Posterior vena cava (tissue), 2 donors: ENCODE measurements around the gene TCF4. TPM values are rescaled to one million over a fixed set of nuclear protein-coding genes. Genes with fewer than 3 reads are reported as not detected.

Experiments used
- microRNA-seq, 2 donors: library from miRNA; unstranded; fragments of <30 nt; microRNA quantifications; one replicate each; pipeline ENCODE4 v1.2.0, GENCODE V29; 2020 to 2021; ENCODE audit warnings: borderline microRNAs expressed in 2 of 2
- total RNA-seq, 2 donors: library from RNA; stranded (reverse); fragmentation: NEBNext Ultra II Directional; extraction: Animal tissue kit (Norgen Biotek cat#: 25700); gene quantifications; one replicate each; pipeline ENCODE4 v1.2.1, GENCODE V29; 2021
- donor health status: DM: yes; HTN: yes; CAD: no.
- donor health status: DM: yes; HTN: yes; CAD: no.

Gene TCF4
- total RNA-seq, 2 donors from 2014 or later, result 85.5 to 98.7 TPM

Small RNA genes lying within 50 kb of the gene (microRNA-seq; reads per million reads assigned to microRNA genes)
- 0 to 0.26 reads per million in 2 donors for gene MIR4529
